PFSK-1 (cell line): Measurements from ENCODE around the gene RALGPS1.

ENCODE experiments used
- POLR2AphosphoS5 ChIP-seq: IDR thresholded peaks from 2 replicates; pipeline ENCODE4 v1.6.1; 2012; ENCODE audit warnings: low read depth, mild to moderate bottlenecking, control low read depth, low read length, moderate library complexity
- TF ChIP-seq, protein P1 (sequence below), 2 experiments: IDR thresholded peaks; 2 replicates each; pipeline versions ENCODE4 v1.6.1 to v1.8.0; 2011 to 2012; ENCODE audit warnings: low read depth in 2 of 2, low read length in 2 of 2, control low read depth in 1 of 2, inconsistent platforms in 1 of 2, mild to moderate bottlenecking in 1 of 2, moderate library complexity in 1 of 2; ENCODE audit not compliant: insufficient read depth in 1 of 2

DNA sequence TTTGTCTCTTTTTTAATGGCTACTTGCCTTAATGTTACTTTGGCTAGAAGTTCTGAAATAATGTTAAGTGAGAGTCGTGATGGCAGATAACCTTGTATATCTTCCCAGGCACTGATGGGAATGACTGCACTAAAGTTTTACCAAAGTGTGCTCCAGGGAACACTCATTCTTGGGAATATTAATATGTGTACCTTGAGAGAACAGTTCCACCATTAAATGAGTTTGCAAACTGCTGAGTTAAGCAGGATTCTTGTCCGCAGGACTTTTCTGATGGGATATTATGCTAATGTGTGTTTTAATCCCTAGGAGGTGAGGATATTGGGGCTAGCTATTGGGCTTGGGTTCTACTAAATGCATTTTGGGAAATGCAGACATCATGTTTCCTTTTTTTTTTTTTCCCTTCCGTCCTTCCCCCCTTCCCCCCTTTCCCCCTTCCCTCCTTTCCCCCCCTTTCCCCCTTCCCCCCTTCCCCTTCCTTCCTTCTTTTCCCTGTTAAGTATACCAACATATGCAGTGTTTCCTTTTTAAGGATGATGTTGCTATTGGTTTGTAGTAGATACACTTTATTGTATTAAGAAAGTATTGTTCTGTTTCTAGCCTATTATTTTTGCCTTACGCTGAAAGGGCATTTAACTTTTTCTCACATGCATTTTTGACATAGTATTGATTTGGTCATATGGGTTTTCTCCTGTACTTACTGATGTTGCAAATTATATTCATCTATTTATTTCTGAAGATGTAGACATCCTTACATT is 38.6 kb upstream of the RALGPS1 start:
- TF ChIP-seq, protein P1, sequence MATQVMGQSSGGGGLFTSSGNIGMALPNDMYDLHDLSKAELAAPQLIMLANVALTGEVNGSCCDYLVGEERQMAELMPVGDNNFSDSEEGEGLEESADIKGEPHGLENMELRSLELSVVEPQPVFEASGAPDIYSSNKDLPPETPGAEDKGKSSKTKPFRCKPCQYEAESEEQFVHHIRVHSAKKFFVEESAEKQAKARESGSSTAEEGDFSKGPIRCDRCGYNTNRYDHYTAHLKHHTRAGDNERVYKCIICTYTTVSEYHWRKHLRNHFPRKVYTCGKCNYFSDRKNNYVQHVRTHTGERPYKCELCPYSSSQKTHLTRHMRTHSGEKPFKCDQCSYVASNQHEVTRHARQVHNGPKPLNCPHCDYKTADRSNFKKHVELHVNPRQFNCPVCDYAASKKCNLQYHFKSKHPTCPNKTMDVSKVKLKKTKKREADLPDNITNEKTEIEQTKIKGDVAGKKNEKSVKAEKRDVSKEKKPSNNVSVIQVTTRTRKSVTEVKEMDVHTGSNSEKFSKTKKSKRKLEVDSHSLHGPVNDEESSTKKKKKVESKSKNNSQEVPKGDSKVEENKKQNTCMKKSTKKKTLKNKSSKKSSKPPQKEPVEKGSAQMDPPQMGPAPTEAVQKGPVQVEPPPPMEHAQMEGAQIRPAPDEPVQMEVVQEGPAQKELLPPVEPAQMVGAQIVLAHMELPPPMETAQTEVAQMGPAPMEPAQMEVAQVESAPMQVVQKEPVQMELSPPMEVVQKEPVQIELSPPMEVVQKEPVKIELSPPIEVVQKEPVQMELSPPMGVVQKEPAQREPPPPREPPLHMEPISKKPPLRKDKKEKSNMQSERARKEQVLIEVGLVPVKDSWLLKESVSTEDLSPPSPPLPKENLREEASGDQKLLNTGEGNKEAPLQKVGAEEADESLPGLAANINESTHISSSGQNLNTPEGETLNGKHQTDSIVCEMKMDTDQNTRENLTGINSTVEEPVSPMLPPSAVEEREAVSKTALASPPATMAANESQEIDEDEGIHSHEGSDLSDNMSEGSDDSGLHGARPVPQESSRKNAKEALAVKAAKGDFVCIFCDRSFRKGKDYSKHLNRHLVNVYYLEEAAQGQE (IDR thresholded peaks at IDR 0.05; ENCODE audit: insufficient read depth in 1 of 2, low read depth in 2 of 2, low read length in 2 of 2), result no peak
- no peak for TF ChIP-seq POLR2AphosphoS5
